HG03095 (cell line): ENCODE measurements around the gene TOE1.

Source experiments
- ATAC-seq: cut with Tn5 transposase; IDR thresholded peaks from one replicate; pipeline ENCODE4 v1.9.1; 2021; ENCODE audit warnings: moderate library complexity; ENCODE audit not compliant: unreplicated experiment

Gene TOE1

DNA sequence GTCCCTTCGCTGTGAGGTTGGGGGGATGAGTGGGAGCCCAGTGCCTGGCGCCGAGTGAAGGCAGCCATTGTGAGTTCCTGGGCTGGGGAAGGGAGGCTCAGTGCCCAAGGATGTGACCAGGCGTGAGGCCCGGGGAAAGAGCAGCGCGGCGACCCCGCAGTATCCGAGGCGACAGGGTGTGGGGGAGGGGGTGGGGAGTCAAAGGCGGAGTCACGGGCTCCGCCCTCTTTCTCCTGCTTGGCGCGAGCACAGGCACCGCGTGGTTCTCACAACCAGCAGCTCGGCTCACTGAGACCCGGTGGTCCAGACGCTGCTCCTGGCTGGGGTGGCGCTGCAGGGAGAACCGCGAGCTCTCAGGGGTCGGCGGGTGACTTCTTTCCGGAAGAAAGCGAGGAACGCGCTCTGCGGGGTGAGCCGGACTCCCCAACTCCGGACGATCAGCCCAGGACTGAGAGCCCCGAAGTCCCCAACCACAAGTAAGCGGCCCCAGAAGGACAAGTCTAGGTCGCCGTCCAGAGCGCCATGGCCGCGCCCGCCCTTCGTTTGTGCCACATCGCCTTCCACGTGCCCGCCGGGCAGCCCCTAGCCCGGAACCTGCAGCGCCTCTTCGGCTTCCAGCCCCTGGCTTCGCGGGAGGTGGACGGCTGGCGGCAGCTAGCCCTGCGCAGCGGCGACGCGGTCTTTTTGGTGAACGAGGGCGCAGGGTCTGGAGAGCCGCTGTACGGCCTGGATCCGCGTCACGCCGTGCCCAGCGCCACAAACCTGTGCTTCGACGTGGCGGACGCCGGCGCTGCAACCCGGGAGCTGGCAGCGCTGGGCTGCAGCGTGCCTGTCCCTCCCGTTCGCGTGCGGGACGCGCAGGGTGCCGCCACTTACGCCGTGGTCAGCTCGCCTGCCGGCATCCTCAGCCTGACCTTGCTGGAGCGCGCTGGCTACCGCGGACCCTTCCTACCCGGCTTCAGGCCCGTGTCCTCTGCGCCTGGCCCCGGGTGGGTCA is 13.0 kb upstream of the TOE1 start, which contains the start of gene HPDL:
Gene HPDL (plus strand): TSS at position 269 of the 997 bp plus-strand sequence. CDS start 254 bp downstream, at position 523.
- ATAC-seq = no peak

DNA sequence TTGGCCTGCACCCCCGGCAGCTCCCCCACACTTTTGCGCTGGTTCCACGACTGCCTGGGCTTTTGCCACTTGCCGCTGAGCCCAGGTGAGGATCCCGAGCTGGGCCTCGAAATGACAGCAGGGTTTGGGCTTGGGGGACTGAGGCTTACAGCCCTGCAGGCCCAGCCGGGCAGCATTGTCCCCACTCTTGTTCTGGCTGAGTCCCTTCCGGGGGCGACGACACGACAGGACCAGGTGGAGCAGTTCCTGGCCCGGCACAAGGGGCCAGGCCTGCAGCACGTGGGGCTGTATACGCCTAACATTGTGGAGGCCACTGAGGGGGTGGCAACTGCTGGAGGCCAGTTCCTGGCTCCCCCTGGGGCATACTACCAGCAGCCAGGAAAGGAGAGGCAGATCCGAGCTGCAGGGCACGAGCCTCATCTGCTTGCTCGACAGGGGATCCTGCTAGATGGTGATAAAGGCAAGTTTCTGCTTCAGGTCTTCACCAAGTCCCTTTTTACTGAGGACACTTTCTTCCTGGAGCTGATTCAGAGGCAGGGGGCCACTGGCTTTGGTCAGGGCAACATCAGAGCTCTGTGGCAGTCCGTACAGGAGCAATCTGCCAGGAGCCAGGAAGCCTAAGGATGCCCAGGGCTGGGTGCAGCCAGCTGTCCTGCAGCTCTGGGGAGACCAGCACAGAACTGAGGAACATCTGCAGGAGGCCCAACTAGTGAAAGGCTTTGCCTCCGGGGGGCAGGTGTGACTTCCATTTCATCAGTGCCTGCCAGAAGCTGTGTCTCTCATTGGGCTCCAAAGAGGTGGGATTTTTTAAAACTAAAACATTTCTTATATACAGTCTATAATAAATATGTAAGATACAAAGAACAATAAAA is 12.1 kb upstream of the TOE1 start:
- ATAC-seq = no peak

DNA sequence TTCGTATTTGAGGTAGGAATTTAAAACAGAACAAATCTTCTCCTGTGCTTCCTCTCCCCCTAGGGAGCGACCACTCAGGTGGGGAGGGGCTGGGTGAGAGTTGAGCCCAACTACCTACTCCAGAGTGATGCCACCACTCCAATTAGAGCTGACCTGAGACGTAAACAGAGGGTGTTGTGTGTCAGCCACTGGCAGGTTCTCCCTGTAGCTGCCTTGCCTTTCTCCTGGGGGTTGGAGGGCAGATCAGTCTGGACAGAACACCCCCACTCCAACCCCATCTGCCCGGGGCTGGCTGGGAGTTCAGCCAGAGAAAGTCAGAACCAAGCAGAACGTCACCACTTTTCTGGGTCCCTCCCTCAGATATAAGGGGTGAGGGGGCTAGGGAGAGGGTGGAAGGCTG is 11.3 kb upstream of the TOE1 start:
- ATAC-seq = no peak

DNA sequence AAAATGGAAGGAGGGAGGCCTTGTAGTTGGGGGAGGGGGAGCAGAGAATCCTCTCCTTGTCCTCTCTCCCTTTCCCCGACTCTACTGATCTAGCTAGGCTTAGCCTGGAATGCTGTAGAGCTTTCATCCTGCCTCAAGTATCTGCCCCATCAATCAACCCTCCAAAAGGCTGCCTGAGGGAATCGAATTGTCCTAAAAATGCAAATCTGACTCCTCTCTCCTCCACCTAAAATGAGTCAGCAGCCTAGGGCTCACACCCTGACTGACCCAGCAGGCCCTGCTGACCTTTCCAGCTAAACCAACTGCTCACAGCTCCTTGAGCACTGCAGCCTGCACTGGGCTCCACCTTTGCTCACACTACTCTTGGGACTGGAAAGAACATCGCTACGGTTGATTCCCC is 10.5 kb upstream of the TOE1 start:
- no peak for ATAC-seq

DNA sequence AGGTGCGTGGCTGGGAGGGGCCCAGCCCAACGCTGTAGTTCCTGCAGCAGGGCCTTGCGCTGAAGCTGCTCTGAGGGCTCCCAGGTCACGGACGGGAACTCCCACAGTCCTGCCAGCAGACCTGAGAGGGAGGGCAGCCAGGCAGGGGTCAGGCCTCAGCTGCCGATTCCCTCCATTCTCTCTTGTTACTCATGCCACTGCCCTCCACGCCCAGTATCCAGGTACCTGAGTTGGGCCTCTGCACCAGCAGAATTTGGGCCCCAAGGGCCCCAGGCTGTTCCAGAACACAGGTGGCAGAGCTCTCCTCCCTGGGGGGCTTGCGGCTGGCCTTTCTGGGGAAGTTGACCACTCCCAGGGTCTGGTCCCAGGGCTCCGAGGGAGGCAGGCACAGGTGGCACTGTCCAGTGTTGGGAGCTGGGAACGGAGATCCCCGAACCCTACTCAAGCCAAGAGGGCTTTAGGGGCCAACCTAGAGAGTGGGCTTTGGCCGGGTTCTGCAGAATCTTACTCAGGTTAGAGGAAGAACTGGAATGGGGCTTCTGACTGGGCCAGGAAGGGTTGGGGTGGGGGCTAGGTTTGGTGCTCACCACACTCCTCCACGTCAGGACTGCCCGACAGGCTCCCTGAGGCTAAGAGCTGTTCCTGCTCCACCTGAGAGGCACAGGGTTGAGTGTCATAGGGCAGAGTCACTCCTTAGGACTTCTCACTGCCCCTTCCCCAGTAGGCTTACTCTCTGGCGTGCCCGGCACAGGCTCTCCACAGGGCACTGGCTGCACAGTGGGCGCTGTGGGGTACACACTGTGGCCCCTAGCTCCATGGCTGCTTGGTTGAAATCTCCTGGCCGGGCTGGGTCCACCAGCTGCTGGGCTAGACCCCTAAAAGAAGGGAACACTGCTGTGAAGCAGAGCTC is 8.3 kb upstream of the TOE1 start:
- ATAC-seq = no peak

DNA sequence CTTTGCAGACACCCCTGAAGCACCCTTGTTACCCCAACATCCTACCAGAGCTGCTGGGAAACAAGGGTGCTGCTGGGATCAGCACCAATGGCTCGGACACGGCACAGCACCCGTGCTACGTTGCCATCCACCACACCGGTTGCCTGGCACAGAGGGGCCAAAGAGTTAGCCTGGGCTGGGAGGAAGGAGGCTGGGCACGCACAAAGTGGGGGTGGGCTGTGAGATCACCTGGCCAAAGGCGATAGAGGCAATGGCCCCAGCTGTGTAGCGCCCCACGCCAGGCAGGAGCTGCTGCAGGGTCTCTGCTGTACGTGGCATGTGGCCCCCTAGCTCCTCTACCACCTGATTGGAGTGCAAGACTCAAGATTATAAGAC is 7.6 kb upstream of the TOE1 start:
- no peak for ATAC-seq

DNA sequence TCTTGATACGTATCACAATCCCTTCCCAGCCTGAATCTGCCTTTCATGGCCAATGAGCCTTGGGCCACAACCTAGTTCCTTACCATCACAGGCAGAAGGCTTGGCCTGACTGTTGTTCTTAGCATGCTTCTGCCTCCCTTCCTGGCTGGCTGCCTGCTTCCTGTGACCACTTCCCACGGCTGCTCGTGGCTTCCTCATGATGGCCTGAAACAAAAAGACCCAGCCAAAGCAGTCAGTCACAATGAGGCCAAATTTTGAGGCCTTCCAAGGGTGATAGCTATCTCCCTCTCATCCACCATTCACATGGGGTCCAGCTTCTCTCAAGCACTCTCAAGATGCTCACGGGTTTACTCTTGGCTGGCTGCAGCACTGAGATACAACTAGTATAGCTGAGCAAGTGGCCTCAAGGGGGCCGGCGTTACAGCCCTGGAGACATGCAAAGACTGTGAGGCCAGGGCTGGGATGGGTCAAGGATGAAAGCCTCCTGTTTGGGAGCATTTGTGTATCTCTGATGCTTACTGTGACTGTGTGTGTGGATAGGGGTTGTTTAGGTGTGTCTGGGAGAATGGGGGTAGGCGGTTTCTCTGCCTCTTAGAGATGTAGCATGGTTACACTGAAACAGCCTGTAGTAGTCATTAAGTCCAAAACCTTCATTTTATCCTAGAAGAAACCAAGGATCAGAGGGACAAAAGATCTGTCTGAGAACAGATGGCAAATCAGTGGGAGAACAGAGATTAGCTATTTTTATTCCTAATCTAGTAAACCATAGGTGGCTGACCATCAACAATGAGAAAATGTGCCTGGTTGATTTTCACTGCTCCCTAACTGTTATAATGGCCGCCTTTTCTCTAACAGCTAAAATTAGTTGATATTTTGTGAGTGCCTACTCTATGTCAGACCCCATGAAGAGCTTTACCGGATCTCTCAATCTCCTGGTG is 5.4 kb upstream of the TOE1 start:
- no peak for ATAC-seq

DNA sequence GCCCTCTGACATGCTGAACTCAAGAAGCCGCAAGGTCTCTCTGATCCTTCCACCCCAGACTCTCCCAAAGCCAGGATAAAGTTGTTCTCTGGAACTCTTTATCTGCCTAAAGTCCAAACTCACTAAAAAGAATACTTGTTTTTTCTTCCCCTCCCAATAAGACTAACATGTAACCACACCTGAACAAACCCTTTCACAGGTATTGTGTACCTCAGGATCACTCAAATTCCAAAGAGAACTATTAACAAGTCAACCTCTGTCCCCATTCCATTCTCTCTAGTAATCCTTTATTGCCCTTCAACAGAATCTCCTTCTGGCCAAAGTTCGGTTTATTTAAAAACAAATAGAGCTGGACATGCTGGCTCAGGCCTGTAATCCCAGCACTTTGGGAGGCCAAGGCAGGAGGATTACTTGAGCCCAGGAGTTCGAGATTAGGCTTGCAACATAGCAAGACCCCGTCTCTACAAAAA is 4.1 kb upstream of the TOE1 start:
- no peak for ATAC-seq

DNA sequence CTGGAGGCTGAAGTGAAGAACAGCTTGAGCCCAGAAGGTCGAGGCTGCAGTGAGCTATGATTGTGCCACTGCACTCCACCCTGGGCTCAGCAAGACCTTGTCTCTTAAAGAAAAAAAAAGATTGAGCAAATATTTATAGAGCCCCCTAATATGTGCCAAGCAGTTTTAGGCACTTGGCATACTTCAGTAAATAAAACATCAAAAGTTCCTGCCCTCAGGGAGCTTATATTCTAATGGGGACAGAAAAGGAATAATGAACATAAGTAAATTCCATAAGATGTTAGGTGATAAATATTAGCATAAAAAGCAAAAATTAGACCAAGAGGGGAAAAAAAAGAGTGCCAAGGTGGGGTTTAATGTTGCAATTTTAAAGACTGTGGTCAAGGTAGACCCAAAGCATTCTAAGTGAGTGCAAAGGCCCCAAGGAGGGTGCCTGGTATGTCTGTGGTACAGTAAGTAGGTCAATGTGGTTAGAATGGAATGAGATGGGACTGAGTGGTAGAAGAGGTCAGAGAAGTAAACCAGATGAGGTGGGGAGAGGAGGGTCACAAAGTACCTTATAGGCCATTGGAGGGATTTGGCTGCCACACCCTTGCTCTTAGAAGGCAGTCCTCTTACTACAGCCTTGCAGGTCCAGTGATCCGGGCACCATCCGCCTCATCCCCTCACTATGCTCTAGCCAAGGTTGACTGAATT is 2.2 kb upstream of the TOE1 start:
- ATAC-seq = no peak

DNA sequence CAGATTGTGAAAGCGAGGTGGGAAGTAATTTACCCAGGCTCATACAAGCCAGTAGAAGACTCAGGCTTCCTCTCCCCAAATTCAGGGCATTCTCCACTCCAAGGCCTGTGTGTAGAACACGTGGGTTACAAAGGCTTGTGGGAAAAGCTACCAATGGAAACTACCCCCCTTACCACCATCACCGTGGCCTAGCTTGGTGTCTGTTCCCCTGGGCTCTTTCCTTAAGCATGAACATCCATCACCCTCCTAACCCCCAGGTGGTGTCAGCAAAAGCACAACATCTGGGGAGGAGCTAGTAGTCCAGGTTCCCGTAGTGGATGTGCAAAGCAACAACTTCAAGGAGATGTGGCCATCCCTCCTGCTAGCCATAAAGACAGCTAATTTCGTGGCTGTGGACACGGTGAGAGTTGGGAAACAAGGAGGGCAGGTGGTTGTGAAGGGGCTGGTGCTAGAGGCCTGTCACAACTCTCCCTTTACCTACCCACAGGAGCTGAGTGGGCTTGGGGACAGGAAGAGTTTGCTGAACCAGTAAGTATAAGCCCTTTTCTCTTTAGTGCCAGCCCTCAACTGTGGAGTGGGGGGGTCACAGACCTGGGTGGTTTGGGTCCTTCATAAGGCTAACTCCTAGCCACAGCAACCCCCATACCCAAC is 971 bp downstream of the TOE1 start:
- no peak for ATAC-seq

DNA sequence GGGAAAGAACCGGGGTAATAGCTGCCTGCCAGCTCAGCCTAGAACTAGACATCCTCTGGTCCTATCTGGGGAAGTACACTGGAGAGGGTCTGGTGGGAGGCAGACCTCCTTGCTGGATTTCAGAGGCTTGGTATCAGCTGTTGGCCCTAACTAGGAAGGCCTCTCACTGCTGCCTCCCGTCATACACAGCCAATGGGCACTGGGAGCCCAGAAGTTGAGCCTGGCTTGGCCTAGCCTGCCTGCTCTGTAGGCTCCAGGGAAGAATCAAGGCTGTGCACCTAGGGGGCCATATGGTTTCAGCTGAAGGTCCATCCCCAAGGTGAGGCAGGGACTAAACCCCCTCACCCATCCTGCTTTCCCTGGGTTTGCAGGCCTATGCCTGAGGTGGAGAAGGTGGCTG is 4.5 kb downstream of the TOE1 start:
- no peak for ATAC-seq

DNA sequence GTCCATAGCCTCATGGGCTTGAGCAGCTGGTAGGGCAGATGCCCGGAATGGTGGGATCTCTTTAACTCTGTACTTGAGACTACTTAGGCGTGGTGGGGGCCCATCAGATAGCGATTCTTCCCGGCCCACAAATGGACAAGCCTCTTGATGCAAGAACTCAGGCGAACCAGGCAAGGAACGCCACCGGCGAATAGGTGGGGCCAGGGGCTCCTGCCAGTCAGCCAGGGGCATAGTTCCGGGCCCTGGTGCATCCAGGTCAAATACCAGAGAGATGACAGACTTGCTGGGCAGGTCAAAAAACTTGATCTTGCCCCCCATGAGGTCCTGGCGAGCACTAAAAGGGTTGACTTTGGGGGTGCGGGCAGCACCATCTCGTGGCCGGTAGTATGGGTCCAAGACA is 5.0 kb downstream of the TOE1 start:
- ATAC-seq = no peak

DNA sequence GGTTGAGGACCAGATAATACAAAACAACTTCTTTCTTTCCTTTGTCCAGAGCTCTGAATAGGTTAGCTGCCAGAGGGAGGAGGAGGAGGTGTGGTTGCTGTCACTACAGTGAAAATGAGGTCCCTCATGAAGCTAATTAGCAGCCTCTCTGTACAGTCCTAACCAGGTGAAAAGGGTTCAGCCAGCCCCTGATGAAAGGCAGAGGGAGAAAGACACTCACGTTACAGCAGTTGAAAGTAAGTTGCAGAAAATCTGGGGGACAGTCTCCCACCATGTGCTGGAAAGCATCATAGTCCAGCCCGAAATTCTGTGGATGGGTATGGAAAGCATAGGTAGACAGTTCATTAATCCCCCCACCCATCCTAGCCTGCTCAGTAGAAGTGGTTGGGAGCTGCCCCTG is 6.5 kb downstream of the TOE1 start:
- no peak for ATAC-seq

DNA sequence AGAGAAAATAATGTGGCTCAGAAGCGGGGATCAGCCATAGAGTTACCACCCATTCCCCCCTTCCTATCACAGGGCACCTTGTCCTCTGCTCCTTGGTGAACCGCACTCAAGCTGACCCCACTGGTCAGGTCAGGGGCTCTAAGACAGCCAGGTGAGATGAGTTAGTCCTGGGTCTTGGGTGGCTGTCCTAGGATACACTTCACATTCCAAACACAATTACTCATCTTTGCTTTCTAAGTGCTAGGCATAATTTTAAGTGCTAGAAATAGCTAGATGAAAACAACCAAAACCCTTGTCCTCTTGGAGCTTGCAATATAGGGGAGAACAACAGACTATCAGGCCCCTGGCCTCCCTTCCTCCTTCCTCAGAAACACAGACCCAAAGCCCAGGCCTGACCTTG is 8.1 kb downstream of the TOE1 start:
- no peak for ATAC-seq

DNA sequence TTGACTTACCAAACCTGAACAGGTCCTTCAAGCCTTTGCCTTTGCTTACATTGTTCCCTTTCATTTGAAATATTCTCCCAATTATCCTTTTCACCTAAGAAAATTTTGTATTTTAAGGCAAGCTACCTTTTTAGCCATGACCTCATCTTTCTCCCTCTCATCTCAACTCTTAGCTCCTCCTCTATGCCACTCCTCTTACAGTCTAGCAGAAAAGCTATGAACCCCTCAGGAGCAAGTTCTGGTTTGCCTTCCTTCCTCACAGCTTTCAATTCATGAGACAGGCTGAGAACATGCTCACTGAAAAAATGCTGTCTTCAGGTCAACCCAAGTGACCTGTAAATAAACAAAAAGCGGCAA is 8.6 kb downstream of the TOE1 start:
- no peak for ATAC-seq

DNA sequence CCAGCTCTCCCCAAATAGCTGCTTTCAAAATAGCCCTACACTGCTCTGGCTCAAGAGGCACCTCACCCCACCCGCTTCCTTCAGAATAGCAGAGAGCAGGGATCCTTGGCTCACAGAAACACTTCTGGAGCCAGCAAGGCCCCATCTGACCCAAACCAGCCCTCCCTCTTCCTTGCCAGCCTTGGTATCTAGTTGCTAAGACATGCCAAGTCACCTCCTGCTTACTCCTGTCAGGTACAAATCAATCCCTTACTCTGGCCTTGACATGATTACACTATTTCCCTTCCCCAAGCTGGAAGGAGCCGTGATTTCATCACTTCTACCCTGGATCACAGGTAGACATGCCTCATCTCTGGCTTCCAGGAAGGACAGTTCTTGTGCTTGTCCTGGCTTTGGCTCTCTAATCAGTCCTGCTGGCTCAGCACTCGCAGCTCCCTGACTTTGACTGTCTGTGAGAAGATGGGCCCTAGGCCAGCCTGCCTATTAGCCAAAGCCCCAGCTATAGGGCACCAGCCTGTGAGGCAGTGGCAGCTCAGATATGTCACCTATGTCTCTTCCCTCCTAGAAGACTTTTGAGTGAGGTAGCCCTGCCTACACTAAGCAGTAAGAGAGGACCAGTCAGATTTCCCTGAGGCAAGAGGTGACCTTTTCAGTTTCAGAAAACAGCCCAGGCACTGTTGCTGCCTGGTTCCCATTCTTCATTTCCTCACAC is 9.2 kb downstream of the TOE1 start:
- no peak for ATAC-seq

DNA sequence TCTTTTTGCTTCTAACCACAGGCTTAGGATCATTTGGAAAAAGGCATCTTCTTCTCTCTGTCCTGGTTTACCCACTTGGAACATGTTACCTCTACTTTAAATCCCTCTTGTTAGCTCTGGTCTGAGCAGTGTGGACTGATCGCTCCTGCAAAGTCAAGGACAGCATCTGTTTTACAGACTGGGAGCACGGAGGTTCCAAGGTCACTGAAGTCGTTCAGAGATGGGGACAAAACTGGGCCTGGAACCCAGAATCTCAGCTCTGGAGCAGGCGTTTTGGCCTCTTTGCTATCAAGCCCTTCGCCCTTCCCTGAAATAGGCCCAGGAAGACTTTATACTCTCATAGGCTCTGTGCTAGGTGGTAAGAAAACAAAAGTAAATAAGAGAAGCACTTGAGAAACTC is 11.5 kb downstream of the TOE1 start:
- no peak for ATAC-seq

DNA sequence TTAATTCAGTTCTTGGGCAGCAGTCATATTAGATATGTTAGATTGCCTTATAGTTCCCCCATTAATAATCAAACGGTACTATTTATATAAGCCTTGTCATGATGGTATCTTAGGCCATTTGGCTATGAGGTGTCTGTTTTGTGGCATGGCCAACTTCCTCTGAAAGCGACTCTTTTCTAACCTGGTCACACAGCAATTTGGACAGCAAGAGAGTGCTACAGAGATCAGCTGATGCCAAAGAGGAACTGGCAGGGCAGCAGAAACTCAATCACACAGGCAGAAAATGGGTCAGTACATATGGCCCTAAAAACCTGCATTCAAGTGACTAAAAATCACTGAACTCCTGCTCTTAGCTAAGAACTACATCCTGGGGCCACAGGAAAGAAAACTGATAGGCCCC is 13.7 kb downstream of the TOE1 start:
- no peak for ATAC-seq
